ENCODE measurements around the gene KCNIP1. TPM values are rescaled to one million over a fixed set of nuclear protein-coding genes. Genes with fewer than 3 reads are reported as not detected.

The KCNIP1 gene
- total RNA-seq, 1 donor from 2014 or later: 0.45 TPM

DNA sequence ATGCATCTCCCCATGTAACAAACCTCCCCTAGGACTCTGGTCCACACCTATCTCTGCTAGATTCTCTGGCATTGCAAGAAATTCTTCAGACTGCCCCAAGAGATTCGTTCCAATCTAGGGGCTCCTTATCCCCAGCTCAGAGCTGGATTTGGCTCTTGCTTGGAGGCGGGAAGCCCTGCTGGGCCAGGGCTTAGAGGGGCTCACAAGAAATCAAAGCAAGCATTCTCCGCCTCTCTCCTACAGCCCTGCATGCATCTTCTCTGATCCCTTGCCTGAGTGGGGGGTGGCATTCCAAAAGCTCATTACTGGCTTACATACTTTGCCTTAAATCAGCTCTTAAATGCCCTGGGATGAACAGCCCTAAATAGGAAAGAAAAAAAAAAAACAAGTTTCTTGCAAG, 75.8 kb downstream of the KCNIP1 start:
- no peaks in the 10 kb centered on the region for H3K4me1 ChIP-seq (ENCODE audit: insufficient read depth, low read length)
- no peak overlapping the region for H3K4me2 ChIP-seq (ENCODE audit: low read length)
- no peak overlapping the region for H3K4me3 ChIP-seq (ENCODE audit: insufficient read depth, low read depth, low read length)
- H3K9me3 ChIP-seq (ENCODE audit: insufficient read depth, low read depth, low read length): no peaks in the 10 kb centered on the region
- Mint-ChIP-seq H3K27me3 (ENCODE audit: low read depth, unreplicated experiment) (peaks cover 11% of the 10 kb centered on the region), H3K36me3 (ENCODE audit: low read depth, unreplicated experiment) (peaks cover 3% of the 10 kb centered on the region), H3K9me3 (ENCODE audit: unreplicated experiment) (peaks cover 11% of the 10 kb centered on the region), H3K4me1 (ENCODE audit: low read depth, unreplicated experiment) (peaks cover 11% of the 10 kb centered on the region), H3K27ac (ENCODE audit: unreplicated experiment) (no peak overlapping the region), H3K4me3 (ENCODE audit: unreplicated experiment) (no peak overlapping the region)
- peaks cover 3% of the 10 kb centered on the region for H3K27me3 ChIP-seq (ENCODE audit: insufficient read depth, low read length)
- H4K20me1 ChIP-seq (ENCODE audit: insufficient read depth, low read length): no peaks in the 10 kb centered on the region
- no peak for DNase-seq (ENCODE audit: low read depth)
- H3K27ac ChIP-seq (ENCODE audit: low read depth, low read length): no peak overlapping the region
- no peak overlapping the region for H3K9ac ChIP-seq (ENCODE audit: low read length)
- H3K36me3 ChIP-seq (ENCODE audit: insufficient read depth, low read length): no peaks in the 10 kb centered on the region
- H2AFZ ChIP-seq (ENCODE audit: low read depth, low read length): no peak overlapping the region
- TF ChIP-seq, protein P1, sequence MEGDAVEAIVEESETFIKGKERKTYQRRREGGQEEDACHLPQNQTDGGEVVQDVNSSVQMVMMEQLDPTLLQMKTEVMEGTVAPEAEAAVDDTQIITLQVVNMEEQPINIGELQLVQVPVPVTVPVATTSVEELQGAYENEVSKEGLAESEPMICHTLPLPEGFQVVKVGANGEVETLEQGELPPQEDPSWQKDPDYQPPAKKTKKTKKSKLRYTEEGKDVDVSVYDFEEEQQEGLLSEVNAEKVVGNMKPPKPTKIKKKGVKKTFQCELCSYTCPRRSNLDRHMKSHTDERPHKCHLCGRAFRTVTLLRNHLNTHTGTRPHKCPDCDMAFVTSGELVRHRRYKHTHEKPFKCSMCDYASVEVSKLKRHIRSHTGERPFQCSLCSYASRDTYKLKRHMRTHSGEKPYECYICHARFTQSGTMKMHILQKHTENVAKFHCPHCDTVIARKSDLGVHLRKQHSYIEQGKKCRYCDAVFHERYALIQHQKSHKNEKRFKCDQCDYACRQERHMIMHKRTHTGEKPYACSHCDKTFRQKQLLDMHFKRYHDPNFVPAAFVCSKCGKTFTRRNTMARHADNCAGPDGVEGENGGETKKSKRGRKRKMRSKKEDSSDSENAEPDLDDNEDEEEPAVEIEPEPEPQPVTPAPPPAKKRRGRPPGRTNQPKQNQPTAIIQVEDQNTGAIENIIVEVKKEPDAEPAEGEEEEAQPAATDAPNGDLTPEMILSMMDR (IDR thresholded peaks at IDR 0.05; ENCODE audit: insufficient read depth, low read depth, low read length): no peak
- no peak for TF ChIP-seq EZH2 (IDR thresholded peaks at IDR 0.05; ENCODE audit: insufficient read depth, low read length)
- no peaks in the 10 kb centered on the region for H3K79me2 ChIP-seq (ENCODE audit: insufficient read depth, low read length)
- FAIRE-seq: no peak

DNA sequence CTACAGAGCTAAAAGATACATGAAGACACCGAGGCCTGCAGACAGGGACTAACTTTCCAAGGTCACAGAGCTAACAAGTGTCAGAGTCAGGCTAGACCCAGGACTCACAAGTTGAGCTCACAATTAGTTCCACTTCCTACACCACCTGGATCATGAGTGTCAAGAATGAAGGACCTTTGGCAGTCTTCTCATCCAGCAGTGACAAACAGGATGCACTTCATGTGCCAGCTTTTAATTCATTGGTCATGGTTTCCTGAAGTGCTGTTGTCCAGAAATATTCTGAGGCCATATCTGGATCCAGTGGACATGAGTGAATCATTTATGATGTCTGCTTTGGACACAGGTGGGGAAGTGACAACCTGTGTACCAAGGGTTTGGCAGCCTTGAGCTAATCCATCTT, 77.4 kb downstream of the KCNIP1 start:
- no peak overlapping the region for H2AFZ ChIP-seq (ENCODE audit: low read depth, low read length)
- no peaks in the 10 kb centered on the region for H3K4me1 ChIP-seq (ENCODE audit: insufficient read depth, low read length)
- H3K79me2 ChIP-seq (ENCODE audit: insufficient read depth, low read length): no peaks in the 10 kb centered on the region
- no peaks in the 10 kb centered on the region for H3K36me3 ChIP-seq (ENCODE audit: insufficient read depth, low read length)
- TF ChIP-seq, protein P1 (IDR thresholded peaks at IDR 0.05; ENCODE audit: insufficient read depth, low read depth, low read length): no peak
- TF ChIP-seq EZH2 (IDR thresholded peaks at IDR 0.05; ENCODE audit: insufficient read depth, low read length): no peak
- Mint-ChIP-seq H3K9me3 (ENCODE audit: unreplicated experiment) (peaks cover 9% of the 10 kb centered on the region), H3K4me1 (ENCODE audit: low read depth, unreplicated experiment) (peaks cover 18% of the 10 kb centered on the region), H3K36me3 (ENCODE audit: low read depth, unreplicated experiment) (peaks cover 3% of the 10 kb centered on the region), H3K27ac (ENCODE audit: unreplicated experiment) (no peak overlapping the region), H3K4me3 (ENCODE audit: unreplicated experiment) (no peak overlapping the region), H3K27me3 (ENCODE audit: low read depth, unreplicated experiment) (peaks cover 11% of the 10 kb centered on the region)
- H4K20me1 ChIP-seq (ENCODE audit: insufficient read depth, low read length): no peaks in the 10 kb centered on the region
- DNase-seq (ENCODE audit: low read depth) (no peak), FAIRE-seq (no peak)
- no peak overlapping the region for H3K4me2 ChIP-seq (ENCODE audit: low read length)
- no peak overlapping the region for H3K4me3 ChIP-seq (ENCODE audit: insufficient read depth, low read depth, low read length)
- H3K9ac ChIP-seq (ENCODE audit: low read length): no peak overlapping the region
- H3K27ac ChIP-seq (ENCODE audit: low read depth, low read length): no peak overlapping the region
- H3K27me3 ChIP-seq (ENCODE audit: insufficient read depth, low read length): peaks cover 3% of the 10 kb centered on the region
- H3K9me3 ChIP-seq (ENCODE audit: insufficient read depth, low read depth, low read length): no peaks in the 10 kb centered on the region

GRCh38 chr5:170582644-170583330, 79.0 kb downstream of the KCNIP1 start:
- Histone ChIP-seq H3K27me3 (ENCODE audit: insufficient read depth, low read length) (peaks cover 3% of the 10 kb centered on the region), H3K4me2 (ENCODE audit: low read length) (no peak overlapping the region), H3K36me3 (ENCODE audit: insufficient read depth, low read length) (no peaks in the 10 kb centered on the region), H3K9ac (ENCODE audit: low read length) (no peak overlapping the region), H4K20me1 (ENCODE audit: insufficient read depth, low read length) (no peaks in the 10 kb centered on the region), H3K27ac (ENCODE audit: low read depth, low read length) (no peak overlapping the region), H3K4me3 (ENCODE audit: insufficient read depth, low read depth, low read length) (no peak overlapping the region), H3K9me3 (ENCODE audit: insufficient read depth, low read depth, low read length) (no peaks in the 10 kb centered on the region), H2AFZ (ENCODE audit: low read depth, low read length) (no peak overlapping the region), H3K79me2 (ENCODE audit: insufficient read depth, low read length) (no peaks in the 10 kb centered on the region), H3K4me1 (ENCODE audit: insufficient read depth, low read length) (no peaks in the 10 kb centered on the region)
- H3K9me3 Mint-ChIP-seq (ENCODE audit: unreplicated experiment): peaks cover 9% of the 10 kb centered on the region
- no peak for DNase-seq (ENCODE audit: low read depth)
- H3K4me3 Mint-ChIP-seq (ENCODE audit: unreplicated experiment): no peak overlapping the region
- H3K4me1 Mint-ChIP-seq (ENCODE audit: low read depth, unreplicated experiment): peaks cover 18% of the 10 kb centered on the region
- peaks cover 3% of the 10 kb centered on the region for H3K36me3 Mint-ChIP-seq (ENCODE audit: low read depth, unreplicated experiment)
- H3K27me3 Mint-ChIP-seq (ENCODE audit: low read depth, unreplicated experiment): peaks cover 11% of the 10 kb centered on the region
- TF ChIP-seq, protein P1 (IDR thresholded peaks at IDR 0.05; ENCODE audit: insufficient read depth, low read depth, low read length): no peak
- TF ChIP-seq EZH2 (IDR thresholded peaks at IDR 0.05; ENCODE audit: insufficient read depth, low read length): no peak
- FAIRE-seq: no peak
- H3K27ac Mint-ChIP-seq (ENCODE audit: unreplicated experiment): no peak overlapping the region
